ENCODE measurements around the gene FAM131C. TPM values are rescaled to one million over a fixed set of nuclear protein-coding genes. Genes with fewer than 3 reads are reported as not detected.
A peak's percentile ranks its signal among the peaks of the same experiment; 100 is the strongest.

The FAM131C gene
- total RNA-seq, 2 donors from 2014 or later = 0.66 to 2.5 TPM

DNA sequence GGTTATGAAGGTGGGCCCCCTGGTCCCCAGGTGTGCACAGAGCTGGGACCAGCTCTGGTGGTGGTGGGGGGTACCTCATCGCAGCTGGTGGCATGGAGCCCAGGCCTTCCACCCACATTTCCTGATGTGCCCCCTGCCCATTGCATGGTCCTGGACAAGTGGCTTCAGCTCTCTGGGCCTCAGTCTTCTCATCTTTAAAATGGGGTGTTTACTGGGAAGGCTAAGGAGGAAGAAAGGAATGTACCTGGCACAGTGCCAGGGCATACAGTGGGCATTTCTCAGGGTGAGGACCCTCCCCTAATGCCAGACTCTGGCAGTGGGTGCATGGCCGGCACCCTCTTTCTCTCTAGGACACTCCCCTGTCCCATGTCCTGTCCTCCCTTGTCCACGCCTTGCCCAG lies 22.4 kb downstream of the FAM131C start:
- Histone ChIP-seq H3K9ac (ENCODE audit: extremely low read depth, low read length, poor library complexity, severe bottlenecking) (no peak overlapping the region), H3K4me1 (ENCODE audit: control insufficient read depth, insufficient read depth, low read length) (peaks cover 2% of the 10 kb centered on the region), H3K9me3 (ENCODE audit: control insufficient read depth, low read length) (no peaks in the 10 kb centered on the region), H3K4me3 (ENCODE audit: low read length) (no peak overlapping the region), H3K27me3 (ENCODE audit: control insufficient read depth, insufficient read depth, low read length, poor library complexity, severe bottlenecking) (no peaks in the 10 kb centered on the region), H3K36me3 (ENCODE audit: control insufficient read depth, insufficient read depth, low read length) (no peaks in the 10 kb centered on the region), H3K27ac (ENCODE audit: low read depth, low read length) (no peak overlapping the region)
- Mint-ChIP-seq H3K36me3 (ENCODE audit: low read depth) (no peaks in the 10 kb centered on the region), H3K4me3 (no peak overlapping the region), H3K27ac (no peak overlapping the region), H3K27me3 (ENCODE audit: insufficient read depth) (peaks cover 15% of the 10 kb centered on the region), H3K4me1 (peaks cover 16% of the 10 kb centered on the region), H3K9me3 (no peaks in the 10 kb centered on the region)
- DNase-seq = no peak
- 95 to 100% methylated on average over 2 to 3 of the region's 3 CpGs for WGBS, 2 experiments (ENCODE audit: insufficient coverage in 1 of 2, insufficient read length in 1 of 2)
- TF ChIP-seq CTCF (conservative IDR thresholded peaks at IDR 0.05) = no peak

- Mint-ChIP-seq H3K27ac (peak overlapping the region; percentile 48), H3K36me3 (ENCODE audit: low read depth) (no peaks in the 10 kb centered on the region), H3K27me3 (ENCODE audit: insufficient read depth) (peaks cover 17% of the 10 kb centered on the region), H3K9me3 (no peaks in the 10 kb centered on the region), H3K4me3 (no peak overlapping the region), H3K4me1 (peaks cover 12% of the 10 kb centered on the region)
- no peak for TF ChIP-seq CTCF (conservative IDR thresholded peaks at IDR 0.05)
- Histone ChIP-seq H3K27ac (ENCODE audit: low read depth, low read length) (no peak overlapping the region), H3K4me1 (ENCODE audit: control insufficient read depth, insufficient read depth, low read length) (peaks cover 2% of the 10 kb centered on the region), H3K9me3 (ENCODE audit: control insufficient read depth, low read length) (no peaks in the 10 kb centered on the region), H3K27me3 (ENCODE audit: control insufficient read depth, insufficient read depth, low read length, poor library complexity, severe bottlenecking) (no peaks in the 10 kb centered on the region), H3K9ac (ENCODE audit: extremely low read depth, low read length, poor library complexity, severe bottlenecking) (no peak overlapping the region), H3K4me3 (ENCODE audit: low read length) (no peak overlapping the region), H3K36me3 (ENCODE audit: control insufficient read depth, insufficient read depth, low read length) (no peaks in the 10 kb centered on the region)
- WGBS, 2 experiments (ENCODE audit: insufficient coverage in 1 of 2, insufficient read length in 1 of 2) = 80 to 87% methylated on average over 1 to 5 of the region's 7 CpGs
- peak; percentile 79 for DNase-seq
Observed at GRCh38 chr1:16050328-16050727, 23.1 kb downstream of the FAM131C start.

- H3K27ac Mint-ChIP-seq = peak overlapping the region; percentile 35
- peak; percentile 98 for DNase-seq
- WGBS, 2 experiments (ENCODE audit: insufficient coverage in 1 of 2, insufficient read length in 1 of 2) = 3 to 8% methylated on average over 6 to 23 of the region's 25 CpGs
- H3K9me3 Mint-ChIP-seq = no peaks in the 10 kb centered on the region
- no peak overlapping the region for H3K27ac ChIP-seq (ENCODE audit: low read depth, low read length)
- H3K27me3 ChIP-seq (ENCODE audit: control insufficient read depth, insufficient read depth, low read length, poor library complexity, severe bottlenecking) = no peaks in the 10 kb centered on the region
- H3K4me3 ChIP-seq (ENCODE audit: low read length) = peak overlapping the region; percentile 76
- peaks cover 17% of the 10 kb centered on the region for H3K27me3 Mint-ChIP-seq (ENCODE audit: insufficient read depth)
- no peaks in the 10 kb centered on the region for H3K36me3 ChIP-seq (ENCODE audit: control insufficient read depth, insufficient read depth, low read length)
- peak overlapping the region; percentile 52 for H3K4me3 Mint-ChIP-seq
- no peaks in the 10 kb centered on the region for H3K9me3 ChIP-seq (ENCODE audit: control insufficient read depth, low read length)
- peak; percentile 60 for TF ChIP-seq CTCF (conservative IDR thresholded peaks at IDR 0.05)
- H3K4me1 ChIP-seq (ENCODE audit: control insufficient read depth, insufficient read depth, low read length) = peaks cover 2% of the 10 kb centered on the region
- peaks cover 10% of the 10 kb centered on the region for H3K4me1 Mint-ChIP-seq
- H3K36me3 Mint-ChIP-seq (ENCODE audit: low read depth) = no peaks in the 10 kb centered on the region
- H3K9ac ChIP-seq (ENCODE audit: extremely low read depth, low read length, poor library complexity, severe bottlenecking) = peak overlapping the region; percentile 57
Observed at GRCh38 chr1:16048573-16049189, 24.8 kb downstream of the FAM131C start.
